ENCODE measurements around the gene RPS6KA2.

The RPS6KA2 gene

DNA sequence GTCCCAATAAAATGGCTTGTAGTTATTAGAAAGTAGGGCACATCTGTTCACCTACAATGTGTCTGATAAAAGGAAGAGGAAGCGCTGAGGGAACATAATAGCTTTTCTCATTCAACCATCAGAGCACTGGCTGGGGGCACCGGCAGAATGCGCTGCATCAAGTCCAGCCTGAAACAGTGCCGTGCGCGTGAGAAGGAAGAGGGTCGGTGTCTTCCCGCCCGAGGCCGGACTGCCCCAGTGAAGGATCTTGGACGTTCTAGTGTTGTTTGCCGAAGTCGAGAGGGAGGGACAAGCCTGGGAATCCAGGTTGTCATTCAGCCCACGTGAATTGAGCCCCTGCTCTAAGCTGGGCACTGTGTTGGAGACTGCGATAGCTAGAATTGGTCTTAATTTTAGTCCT is 182.6 kb downstream of the RPS6KA2 start:
- CTCF ChIA-PET = no interaction called here

DNA sequence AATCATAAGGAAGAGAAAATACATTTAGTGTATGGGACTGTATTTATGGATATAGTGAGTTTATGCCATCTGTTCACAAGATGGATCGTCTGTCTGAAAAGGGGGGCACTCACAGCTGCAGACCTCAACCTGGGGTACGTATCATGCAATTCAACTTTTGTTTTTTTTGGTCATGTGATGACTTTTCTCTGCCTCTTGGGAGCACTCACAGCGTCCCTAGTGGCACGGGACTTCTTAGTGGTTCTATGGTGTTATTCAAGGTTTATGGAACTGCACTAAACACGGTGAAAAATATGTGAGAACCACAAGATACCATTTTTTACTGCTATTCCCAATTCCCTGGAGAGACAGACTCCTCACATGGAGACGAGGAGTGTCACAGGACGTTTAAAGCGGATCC is 183.9 kb downstream of the RPS6KA2 start:
- ChIA-PET POLR2A (no interaction called here), CTCF (interaction anchor here (0.9 to 1.3 kb wide), 3 partner anchors 38 to 697 kb away, joined by 3 to 4 read pairs (median 3); no protein-coding TSS in a partner anchor)
- TF ChIP-seq, protein P1, sequence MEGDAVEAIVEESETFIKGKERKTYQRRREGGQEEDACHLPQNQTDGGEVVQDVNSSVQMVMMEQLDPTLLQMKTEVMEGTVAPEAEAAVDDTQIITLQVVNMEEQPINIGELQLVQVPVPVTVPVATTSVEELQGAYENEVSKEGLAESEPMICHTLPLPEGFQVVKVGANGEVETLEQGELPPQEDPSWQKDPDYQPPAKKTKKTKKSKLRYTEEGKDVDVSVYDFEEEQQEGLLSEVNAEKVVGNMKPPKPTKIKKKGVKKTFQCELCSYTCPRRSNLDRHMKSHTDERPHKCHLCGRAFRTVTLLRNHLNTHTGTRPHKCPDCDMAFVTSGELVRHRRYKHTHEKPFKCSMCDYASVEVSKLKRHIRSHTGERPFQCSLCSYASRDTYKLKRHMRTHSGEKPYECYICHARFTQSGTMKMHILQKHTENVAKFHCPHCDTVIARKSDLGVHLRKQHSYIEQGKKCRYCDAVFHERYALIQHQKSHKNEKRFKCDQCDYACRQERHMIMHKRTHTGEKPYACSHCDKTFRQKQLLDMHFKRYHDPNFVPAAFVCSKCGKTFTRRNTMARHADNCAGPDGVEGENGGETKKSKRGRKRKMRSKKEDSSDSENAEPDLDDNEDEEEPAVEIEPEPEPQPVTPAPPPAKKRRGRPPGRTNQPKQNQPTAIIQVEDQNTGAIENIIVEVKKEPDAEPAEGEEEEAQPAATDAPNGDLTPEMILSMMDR (IDR thresholded peaks at IDR 0.05; ENCODE audit: control extremely low read depth, extremely low read depth, low read depth, missing control alignments) = no peak
- no peak for DNase-seq (ENCODE audit: extremely low spot score)

More for the DNA sequence above, 182.6 kb downstream of the RPS6KA2 start:
- DNase-seq (ENCODE audit: extremely low spot score) = no peak
- POLR2A ChIA-PET = no interaction called here
- TF ChIP-seq, protein P1 (IDR thresholded peaks at IDR 0.05; ENCODE audit: control extremely low read depth, extremely low read depth, low read depth, missing control alignments) = no peak

DNA sequence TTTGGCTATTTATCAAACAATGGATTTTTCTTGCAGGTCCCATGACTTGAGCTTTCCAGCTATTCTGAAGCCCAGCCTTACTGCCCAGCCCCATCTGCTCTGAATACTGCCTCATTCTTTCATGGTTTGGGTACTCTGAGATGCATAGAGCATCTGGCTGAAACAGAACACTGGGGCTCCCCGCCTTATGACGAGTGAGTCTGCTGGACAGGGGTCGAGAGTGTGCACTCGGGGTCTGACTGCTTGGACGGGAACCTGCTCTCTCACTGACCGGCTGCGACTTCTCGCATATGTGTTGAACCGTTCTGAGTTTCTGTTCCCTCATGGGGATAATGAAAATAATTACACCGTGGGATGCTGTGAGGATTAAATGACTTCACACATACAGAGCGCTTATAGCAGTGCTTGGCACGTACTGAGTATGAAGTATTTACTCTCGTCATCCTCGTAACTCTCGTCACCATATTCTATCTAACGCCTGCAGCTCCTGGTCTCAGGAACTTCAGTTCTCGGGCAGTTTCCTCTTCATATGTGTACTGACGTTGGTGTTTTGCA is 184.8 kb downstream of the RPS6KA2 start:
- TF ChIP-seq, protein P1 (IDR thresholded peaks at IDR 0.05; ENCODE audit: control extremely low read depth, extremely low read depth, low read depth, missing control alignments) = no peak
- no peak for DNase-seq (ENCODE audit: extremely low spot score)
- ChIA-PET POLR2A (no interaction called here), CTCF (interaction anchor here (1.1 to 1.3 kb wide), 3 partner anchors 9 to 130 kb away, joined by 3 to 4 read pairs (median 3); no protein-coding TSS in a partner anchor)

DNA sequence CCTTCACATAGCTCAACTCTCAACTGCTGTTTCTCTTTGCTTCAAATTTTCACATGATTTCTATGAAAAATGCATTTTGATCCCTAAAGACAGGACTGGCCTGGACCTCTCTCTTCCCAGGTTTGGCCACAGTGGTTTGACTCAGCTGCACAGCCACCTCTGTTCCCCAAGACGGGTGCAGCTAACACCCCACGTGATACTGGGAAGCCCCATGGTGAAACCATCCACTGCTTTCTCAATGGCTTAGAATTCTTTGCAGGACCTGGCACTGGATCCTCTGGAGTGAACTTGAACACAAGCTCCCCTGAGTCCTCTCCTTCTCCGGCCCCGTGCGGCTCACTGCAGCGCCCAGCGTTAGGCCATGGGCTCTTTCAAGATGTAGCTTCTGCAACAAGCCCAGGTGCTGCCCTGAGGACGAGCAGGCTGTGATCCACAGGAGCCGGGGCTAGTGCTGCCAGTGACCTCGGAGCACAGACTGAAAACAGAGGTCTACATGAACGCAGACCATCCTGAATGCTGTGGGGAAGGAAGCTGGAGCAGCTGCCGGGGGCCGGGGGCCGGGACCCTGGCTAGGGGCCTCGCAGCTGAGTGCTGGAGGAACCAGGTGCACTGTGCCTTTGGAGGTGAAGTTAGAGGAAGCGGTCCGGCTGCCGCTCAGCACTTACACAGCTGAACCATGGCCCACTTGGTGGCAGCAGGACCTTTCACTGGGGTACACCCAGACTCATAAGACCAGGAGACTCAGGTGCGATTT is 185.5 kb downstream of the RPS6KA2 start:
- no peak for DNase-seq (ENCODE audit: extremely low spot score)
- CTCF ChIA-PET = interaction anchor here (1.0 to 1.4 kb wide), 4 partner anchors 8 to 131 kb away, joined by 3 to 4 read pairs (median 3); no protein-coding TSS in a partner anchor
- TF ChIP-seq, protein P1 (IDR thresholded peaks at IDR 0.05; ENCODE audit: control extremely low read depth, extremely low read depth, low read depth, missing control alignments) = no peak
- POLR2A ChIA-PET = no interaction called here

DNA sequence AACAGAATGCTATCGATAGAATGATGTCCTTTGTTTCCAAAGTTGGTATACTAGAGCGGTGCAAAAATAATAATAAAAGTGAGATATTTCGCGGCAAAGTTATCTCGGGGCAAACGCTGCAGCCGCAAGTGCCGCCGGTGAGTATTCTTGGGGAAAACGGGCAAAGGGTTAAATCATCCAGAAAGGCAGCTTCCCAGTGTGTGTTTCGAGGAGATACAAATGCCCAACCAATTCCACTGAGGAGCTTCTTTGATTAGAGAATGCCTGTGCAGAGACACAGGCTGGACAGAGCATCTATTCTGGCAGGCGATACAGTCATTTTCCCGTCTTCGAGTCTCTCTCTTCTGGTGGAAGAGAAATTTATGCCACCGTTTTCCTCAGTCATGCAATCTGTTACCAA is 186.3 kb downstream of the RPS6KA2 start:
- TF ChIP-seq, protein P1 (IDR thresholded peaks at IDR 0.05; ENCODE audit: control extremely low read depth, extremely low read depth, low read depth, missing control alignments) = no peak
- CTCF ChIA-PET = interaction anchor here (1.0 to 1.4 kb wide), 2 partner anchors 11 to 23 kb away, joined by 3 to 4 read pairs; no protein-coding TSS in a partner anchor
- POLR2A ChIA-PET = no interaction called here
- no peak for DNase-seq (ENCODE audit: extremely low spot score)

DNA sequence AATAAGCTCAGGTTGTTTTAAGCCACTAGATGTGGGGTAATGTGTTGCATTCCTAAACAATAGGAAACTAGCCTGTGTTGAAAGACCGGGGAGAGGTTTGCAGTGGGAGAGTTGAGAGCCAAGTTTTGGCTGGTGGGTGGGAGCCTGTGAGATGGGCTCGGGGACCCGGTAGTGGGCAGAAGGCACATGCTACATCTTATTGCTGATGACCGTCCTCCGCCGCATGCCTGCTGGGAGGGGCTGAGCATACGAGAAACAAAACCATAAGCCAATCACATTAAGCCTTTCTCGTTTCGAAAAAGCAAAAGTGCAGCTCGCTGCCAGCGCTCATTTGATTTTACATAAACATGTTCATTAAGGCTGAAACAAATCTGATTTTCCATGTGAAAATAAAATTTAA is 186.9 kb downstream of the RPS6KA2 start:
- POLR2A ChIA-PET = no interaction called here
- TF ChIP-seq, protein P1 (IDR thresholded peaks at IDR 0.05; ENCODE audit: control extremely low read depth, extremely low read depth, low read depth, missing control alignments) = no peak
- no peak for DNase-seq (ENCODE audit: extremely low spot score)
- CTCF ChIA-PET = interaction anchor here (1.1 to 1.4 kb wide), 2 partner anchors 10 to 135 kb away, joined by 3 to 4 read pairs; no protein-coding TSS in a partner anchor

Measured in GM10248 (cell line).